ENCODE measurements around the gene EIF2B1. TPM values are rescaled to one million over a fixed set of nuclear protein-coding genes. Genes with fewer than 3 reads are reported as not detected.
"Not testable (repeated sequence)": the region's sequence is repeated elsewhere in the genome, so short reads cannot be mapped to it uniquely, and the experiment has no call there.

EIF2B1 gene
- total RNA-seq, 1 experiment from 2014 or later: 82.1 TPM

- H3K4me3 ChIP-seq: no peak overlapping the region
- H3K36me3 ChIP-seq: peaks cover 43% of the 10 kb centered on the region
- no peak for DNase-seq
- no peaks in the 10 kb centered on the region for H3K27me3 ChIP-seq
- no peaks in the 10 kb centered on the region for H3K9me3 ChIP-seq
Observed at GRCh38 chr12:123643911-123644310, 10.4 kb upstream of the EIF2B1 start.

GRCh38 chr12:123634142-123634561, 666 bp upstream of the EIF2B1 start:
- Histone ChIP-seq H3K27me3 (no peaks in the 10 kb centered on the region), H3K36me3 (peaks cover 30% of the 10 kb centered on the region), H3K9me3 (no peaks in the 10 kb centered on the region), H3K4me3 (peak overlapping the region; percentile 97)
- DNase-seq: no peak

- no peak overlapping the region for H3K4me3 ChIP-seq
- H3K9me3 ChIP-seq: no peaks in the 10 kb centered on the region
- no peak for DNase-seq
- peaks cover 70% of the 10 kb centered on the region for H3K36me3 ChIP-seq
- H3K27me3 ChIP-seq: no peaks in the 10 kb centered on the region
Observed at GRCh38 chr12:123621619-123622530, 11.6 kb downstream of the EIF2B1 start.

- Histone ChIP-seq H3K36me3 (peaks cover 71% of the 10 kb centered on the region), H3K9me3 (no peaks in the 10 kb centered on the region), H3K4me3 (no peak overlapping the region), H3K27me3 (no peaks in the 10 kb centered on the region)
- DNase-seq: no peak
Observed at GRCh38 chr12:123621101-123621500, 12.4 kb downstream of the EIF2B1 start.

- DNase-seq: no peak
- Histone ChIP-seq H3K9me3 (no peaks in the 10 kb centered on the region), H3K27me3 (no peaks in the 10 kb centered on the region), H3K36me3 (peaks cover 84% of the 10 kb centered on the region), H3K4me3 (no peak overlapping the region)
Observed at GRCh38 chr12:123617580-123617979, 15.9 kb downstream of the EIF2B1 start.

GRCh38 chr12:123617144-123617543, 16.3 kb downstream of the EIF2B1 start:
- no peak overlapping the region for H3K4me3 ChIP-seq
- H3K36me3 ChIP-seq: peaks cover 83% of the 10 kb centered on the region

GRCh38 chr12:123614531-123614930, 19.0 kb downstream of the EIF2B1 start:
- Histone ChIP-seq H3K9me3 (no peaks in the 10 kb centered on the region), H3K27me3 (no peaks in the 10 kb centered on the region), H3K36me3 (peaks cover 81% of the 10 kb centered on the region), H3K4me3 (no peak overlapping the region)
- DNase-seq: peak; percentile 49

More at GRCh38 chr12:123617144-123617543, 16.3 kb downstream of the EIF2B1 start:
- Histone ChIP-seq H3K27me3 (no peaks in the 10 kb centered on the region), H3K9me3 (no peaks in the 10 kb centered on the region)
- DNase-seq: no peak

GRCh38 chr12:123614110-123614509, 19.4 kb downstream of the EIF2B1 start:
- no peaks in the 10 kb centered on the region for H3K9me3 ChIP-seq
- H3K4me3 ChIP-seq: no peak overlapping the region
- H3K27me3 ChIP-seq: no peaks in the 10 kb centered on the region
- peaks cover 79% of the 10 kb centered on the region for H3K36me3 ChIP-seq
- no peak for DNase-seq

GRCh38 chr12:123608182-123608581, 25.3 kb downstream of the EIF2B1 start:
- peaks cover 85% of the 10 kb centered on the region for H3K36me3 ChIP-seq
- no peak overlapping the region for H3K4me3 ChIP-seq
- no peaks in the 10 kb centered on the region for H3K27me3 ChIP-seq
- DNase-seq: no peak
- H3K9me3 ChIP-seq: no peaks in the 10 kb centered on the region

- Histone ChIP-seq H3K4me3 (no peak overlapping the region), H3K9me3 (no peaks in the 10 kb centered on the region), H3K36me3 (peaks cover 82% of the 10 kb centered on the region), H3K27me3 (no peaks in the 10 kb centered on the region)
- DNase-seq: no peak
Observed at GRCh38 chr12:123607756-123608155, 25.7 kb downstream of the EIF2B1 start.

GRCh38 chr12:123603495-123603894, 30.0 kb downstream of the EIF2B1 start:
- Histone ChIP-seq H3K4me3 (peak overlapping the region; percentile 100), H3K36me3 (peaks cover 63% of the 10 kb centered on the region)
- DNase-seq, H3K9me3 ChIP-seq, H3K27me3 ChIP-seq: not testable (repeated sequence)

GRCh38 chr12:123602651-123603195, 30.8 kb downstream of the EIF2B1 start:
- DNase-seq: no peak
- Histone ChIP-seq H3K27me3 (no peaks in the 10 kb centered on the region), H3K9me3 (no peaks in the 10 kb centered on the region), H3K36me3 (peaks cover 63% of the 10 kb centered on the region), H3K4me3 (peak overlapping the region; percentile 100)

- peak; percentile 82 for DNase-seq
- Histone ChIP-seq H3K27me3 (no peaks in the 10 kb centered on the region), H3K36me3 (peaks cover 63% of the 10 kb centered on the region), H3K9me3 (no peaks in the 10 kb centered on the region), H3K4me3 (peak within 1 kb of the TSS; percentile 100)
Observed at GRCh38 chr12:123601602-123602489, 31.6 kb downstream of the EIF2B1 start, which contains the start of gene DDX55. Gene DDX55, plus strand, starts transcription at chr12:123602099. Its CDS starts 50 bp downstream, at chr12:123602149.

- Histone ChIP-seq H3K36me3 (peaks cover 62% of the 10 kb centered on the region), H3K9me3 (no peaks in the 10 kb centered on the region), H3K27me3 (no peaks in the 10 kb centered on the region), H3K4me3 (no peak overlapping the region)
- no peak for DNase-seq
Observed at GRCh38 chr12:123599721-123600120, 33.8 kb downstream of the EIF2B1 start.

- no peaks in the 10 kb centered on the region for H3K27me3 ChIP-seq
- H3K9me3 ChIP-seq: no peaks in the 10 kb centered on the region
- no peak overlapping the region for H3K4me3 ChIP-seq
- no peak for DNase-seq
- H3K36me3 ChIP-seq: peaks cover 62% of the 10 kb centered on the region
Observed at GRCh38 chr12:123599310-123599709, 34.2 kb downstream of the EIF2B1 start.

- Histone ChIP-seq H3K9me3 (no peaks in the 10 kb centered on the region), H3K4me3 (no peak overlapping the region), H3K27me3 (no peaks in the 10 kb centered on the region), H3K36me3 (peaks cover 60% of the 10 kb centered on the region)
- DNase-seq: no peak
Observed at GRCh38 chr12:123598522-123598921, 35.0 kb downstream of the EIF2B1 start.

- no peak for DNase-seq
- Histone ChIP-seq H3K27me3 (no peaks in the 10 kb centered on the region), H3K36me3 (peaks cover 66% of the 10 kb centered on the region), H3K4me3 (no peak overlapping the region), H3K9me3 (no peaks in the 10 kb centered on the region)
Observed at GRCh38 chr12:123597100-123597499, 36.4 kb downstream of the EIF2B1 start.

All from MG63 (cell line).